GM21619 (cell line): ENCODE measurements around the gene PTPN1.
"Not testable (repeated sequence)": the region's sequence is repeated elsewhere in the genome, so short reads cannot be mapped to it uniquely, and the experiment has no call there.

Source experiments
- ATAC-seq: cut with Tn5 transposase; IDR thresholded peaks from one replicate; pipeline ENCODE4 v1.9.1; 2021; ENCODE audit not compliant: unreplicated experiment

Gene PTPN1

GRCh38 chr20:50478162-50478990 is 31.8 kb upstream of the PTPN1 start:
- peak; percentile 77 for ATAC-seq

GRCh38 chr20:50481741-50482140 is 28.4 kb upstream of the PTPN1 start:
- ATAC-seq = no peak

- no peak for ATAC-seq
These were observed 27.7 kb upstream of the PTPN1 start for GRCh38 chr20:50482396-50482981.

- ATAC-seq = no peak
These were observed 25.8 kb upstream of the PTPN1 start for GRCh38 chr20:50484271-50484976.

GRCh38 chr20:50487397-50487796 is 22.8 kb upstream of the PTPN1 start:
- no peak for ATAC-seq

GRCh38 chr20:50488236-50488806 is 21.9 kb upstream of the PTPN1 start:
- no peak for ATAC-seq

- ATAC-seq = no peak
These were observed 19.0 kb upstream of the PTPN1 start for GRCh38 chr20:50491168-50491567.

GRCh38 chr20:50491926-50492634 is 18.1 kb upstream of the PTPN1 start:
- no peak for ATAC-seq

- no peak for ATAC-seq
These were observed 16.3 kb upstream of the PTPN1 start for GRCh38 chr20:50493881-50494253.

GRCh38 chr20:50494428-50494827 is 15.8 kb upstream of the PTPN1 start:
- no peak for ATAC-seq

- no peak for ATAC-seq
These were observed 13.3 kb upstream of the PTPN1 start for GRCh38 chr20:50496773-50497385.

- peak; percentile 43 for ATAC-seq
These were observed 12.0 kb upstream of the PTPN1 start for GRCh38 chr20:50498071-50498776.

GRCh38 chr20:50499938-50500337 is 10.2 kb upstream of the PTPN1 start:
- no peak for ATAC-seq

GRCh38 chr20:50501972-50502745 is 8.0 kb upstream of the PTPN1 start:
- no peak for ATAC-seq

- ATAC-seq = no peak
These were observed 5.9 kb upstream of the PTPN1 start for GRCh38 chr20:50504231-50504823.

GRCh38 chr20:50506270-50506579 is 4.0 kb upstream of the PTPN1 start:
- ATAC-seq = no peak

- not testable (repeated sequence) for ATAC-seq
These were observed 2.4 kb upstream of the PTPN1 start for GRCh38 chr20:50507745-50508144.

GRCh38 chr20:50508171-50508755 is 1.9 kb upstream of the PTPN1 start:
- no peak for ATAC-seq
